Chondrocyte (in vitro differentiated cells): Measurements from ENCODE around the gene LONP1. TPM values are rescaled to one million over a fixed set of nuclear protein-coding genes. Genes with fewer than 3 reads are reported as not detected.
"Not testable (repeated sequence)": the region's sequence is repeated elsewhere in the genome, so short reads cannot be mapped to it uniquely, and the experiment has no call there.

Source experiments
- DNase-seq: peaks from one replicate; pipeline ENCODE4 v3.0.0; 2021; ENCODE audit warnings: mixed read lengths, low spot score
- H3K27ac Mint-ChIP-seq: one replicate; pipeline ENCODE4 v1.8.0; 2021; ENCODE audit warnings: mild to moderate bottlenecking, moderate library complexity, mixed read lengths; ENCODE audit not compliant: unreplicated experiment
- H3K27me3 Mint-ChIP-seq: 2 replicates; pipeline ENCODE4 v1.8.0; 2021; ENCODE audit warnings: low read depth, mixed read lengths
- H3K36me3 Mint-ChIP-seq: 2 replicates; pipeline ENCODE4 v1.8.0; 2021; ENCODE audit warnings: low read depth, mixed read lengths
- H3K4me1 Mint-ChIP-seq: 2 replicates; pipeline ENCODE4 v1.8.0; 2021; ENCODE audit warnings: low read depth, mild to moderate bottlenecking, mixed read lengths
- H3K4me3 Mint-ChIP-seq: one replicate; pipeline ENCODE4 v1.8.0; 2021; ENCODE audit warnings: mild to moderate bottlenecking, moderate library complexity, mixed read lengths; ENCODE audit not compliant: unreplicated experiment
- H3K9me3 Mint-ChIP-seq: 2 replicates; pipeline ENCODE4 v1.8.0; 2021; ENCODE audit warnings: low read depth, mixed read lengths
- total RNA-seq: library from RNA; stranded (reverse); gene quantifications from 3 replicates; pipeline ENCODE4 v1.2.1, GENCODE V29; 2021
- TF ChIP-seq, protein P1 (sequence below): fragments of 200-600 bp; sonication (generic); IDR thresholded peaks from 2 replicates; pipeline ENCODE4 v1.5.0; 2021; ENCODE audit warnings: antibody characterized with exemption, mild to moderate bottlenecking, moderate library complexity

The LONP1 gene
- total RNA-seq, 1 donor from 2014 or later: 116 TPM

DNA sequence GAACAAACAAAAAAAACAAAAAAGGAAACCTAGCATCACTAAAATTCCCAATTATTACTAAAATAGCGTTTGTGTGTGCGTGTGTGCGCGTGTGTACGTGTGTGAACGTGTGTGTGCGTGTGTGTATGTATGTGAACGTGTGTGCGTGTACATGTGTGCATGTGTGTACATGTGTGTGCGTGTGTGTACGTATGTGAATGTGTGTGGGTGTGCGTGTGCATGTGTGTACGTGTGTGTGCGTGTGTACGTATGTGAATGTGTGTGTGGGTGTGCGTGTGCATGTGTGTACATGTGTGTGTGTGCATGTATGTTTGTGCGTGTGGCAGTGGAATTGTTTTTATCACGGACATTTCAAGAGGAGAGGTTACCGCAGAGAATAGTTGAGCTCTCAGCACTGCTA lies 22.1 kb upstream of the LONP1 start:
- H3K36me3 Mint-ChIP-seq: no peaks in the 10 kb centered on the region
- no peaks in the 10 kb centered on the region for H3K9me3 Mint-ChIP-seq
- H3K27me3 Mint-ChIP-seq: peaks cover 25% of the 10 kb centered on the region
- no peak overlapping the region for H3K27ac Mint-ChIP-seq
- H3K4me3 Mint-ChIP-seq: no peak overlapping the region
- no peak for DNase-seq
- TF ChIP-seq, protein P1, sequence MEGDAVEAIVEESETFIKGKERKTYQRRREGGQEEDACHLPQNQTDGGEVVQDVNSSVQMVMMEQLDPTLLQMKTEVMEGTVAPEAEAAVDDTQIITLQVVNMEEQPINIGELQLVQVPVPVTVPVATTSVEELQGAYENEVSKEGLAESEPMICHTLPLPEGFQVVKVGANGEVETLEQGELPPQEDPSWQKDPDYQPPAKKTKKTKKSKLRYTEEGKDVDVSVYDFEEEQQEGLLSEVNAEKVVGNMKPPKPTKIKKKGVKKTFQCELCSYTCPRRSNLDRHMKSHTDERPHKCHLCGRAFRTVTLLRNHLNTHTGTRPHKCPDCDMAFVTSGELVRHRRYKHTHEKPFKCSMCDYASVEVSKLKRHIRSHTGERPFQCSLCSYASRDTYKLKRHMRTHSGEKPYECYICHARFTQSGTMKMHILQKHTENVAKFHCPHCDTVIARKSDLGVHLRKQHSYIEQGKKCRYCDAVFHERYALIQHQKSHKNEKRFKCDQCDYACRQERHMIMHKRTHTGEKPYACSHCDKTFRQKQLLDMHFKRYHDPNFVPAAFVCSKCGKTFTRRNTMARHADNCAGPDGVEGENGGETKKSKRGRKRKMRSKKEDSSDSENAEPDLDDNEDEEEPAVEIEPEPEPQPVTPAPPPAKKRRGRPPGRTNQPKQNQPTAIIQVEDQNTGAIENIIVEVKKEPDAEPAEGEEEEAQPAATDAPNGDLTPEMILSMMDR: no peak
- no peaks in the 10 kb centered on the region for H3K4me1 Mint-ChIP-seq

DNA sequence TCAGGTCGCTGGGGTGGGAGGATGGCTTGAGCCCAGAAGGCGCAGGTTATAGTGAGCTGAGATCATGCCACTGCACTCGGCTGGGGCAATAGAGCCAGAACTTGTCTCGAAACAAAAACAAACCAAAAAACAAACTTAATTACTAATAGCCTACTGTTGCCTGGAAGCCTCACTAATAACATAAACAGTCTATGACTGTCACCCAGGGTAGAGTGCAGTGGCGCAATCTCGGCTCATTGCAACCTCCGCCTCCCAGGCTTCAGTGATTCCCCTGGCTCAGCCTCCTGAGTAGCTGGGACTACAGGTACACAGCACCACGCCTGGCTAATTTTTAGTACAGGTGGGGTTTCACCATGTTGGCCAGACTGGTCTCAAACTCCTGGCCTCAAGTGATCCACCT lies 18.5 kb upstream of the LONP1 start:
- no peak overlapping the region for H3K27ac Mint-ChIP-seq
- no peak overlapping the region for H3K4me3 Mint-ChIP-seq
- no peaks in the 10 kb centered on the region for H3K36me3 Mint-ChIP-seq
- H3K9me3 Mint-ChIP-seq: no peaks in the 10 kb centered on the region
- peaks cover 11% of the 10 kb centered on the region for H3K27me3 Mint-ChIP-seq
- TF ChIP-seq, protein P1: no peak
- no peaks in the 10 kb centered on the region for H3K4me1 Mint-ChIP-seq
- no peak for DNase-seq

DNA sequence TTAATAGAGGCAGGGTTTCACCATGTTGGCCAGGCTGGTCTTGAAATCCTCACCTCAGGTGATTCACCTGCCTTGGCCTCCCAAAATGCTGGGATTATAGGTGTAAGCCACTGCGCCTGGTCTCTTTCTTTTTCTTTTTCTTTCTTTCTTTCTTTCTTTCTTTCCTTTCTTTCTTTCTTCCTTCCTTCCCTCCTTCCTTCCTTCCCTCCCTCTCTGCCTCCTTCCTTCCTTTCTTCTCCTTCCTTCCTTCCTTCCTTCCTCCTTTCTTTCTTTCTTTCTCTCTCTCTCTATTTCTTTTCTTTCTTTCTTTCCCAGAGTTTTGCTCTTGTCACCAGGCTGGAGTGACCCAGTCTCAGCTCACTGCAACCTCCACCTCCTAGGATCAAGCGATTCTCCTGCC lies 13.2 kb upstream of the LONP1 start:
- not testable (repeated sequence) for H3K27ac Mint-ChIP-seq, DNase-seq

DNA sequence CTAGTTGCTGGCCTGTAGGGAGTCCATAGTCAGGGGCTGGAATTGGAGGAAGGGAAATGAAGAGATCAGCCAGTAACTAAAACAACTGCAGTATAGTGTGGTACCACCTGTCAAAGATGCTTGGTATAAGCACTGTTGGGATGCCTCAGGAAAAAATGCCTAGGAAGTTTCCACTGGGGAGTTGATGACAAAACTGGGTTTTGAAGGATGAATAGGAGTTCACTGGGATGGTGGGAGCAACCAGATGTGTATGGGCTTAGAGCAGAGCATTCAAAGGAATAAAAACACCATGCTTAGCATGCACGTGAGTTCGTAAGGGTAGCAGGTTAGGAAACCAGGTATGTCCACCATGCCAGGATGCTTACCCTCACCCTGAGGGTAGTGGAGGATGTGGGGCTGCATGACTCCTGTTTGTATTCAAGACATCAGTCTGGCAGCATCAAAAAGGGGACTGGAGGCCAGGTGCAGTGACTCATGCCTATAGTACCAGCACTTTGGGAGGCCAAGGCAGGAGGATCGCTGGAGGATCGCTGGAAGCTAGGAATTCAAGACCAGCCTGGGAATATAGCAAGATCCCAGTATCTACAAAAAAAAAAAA lies 7.6 kb upstream of the LONP1 start:
- no peaks in the 10 kb centered on the region for H3K36me3 Mint-ChIP-seq

More for the DNA sequence above, 13.2 kb upstream of the LONP1 start:
- H3K27me3 Mint-ChIP-seq, H3K36me3 Mint-ChIP-seq, H3K4me3 Mint-ChIP-seq, H3K9me3 Mint-ChIP-seq, H3K4me1 Mint-ChIP-seq: not testable (repeated sequence)

DNA sequence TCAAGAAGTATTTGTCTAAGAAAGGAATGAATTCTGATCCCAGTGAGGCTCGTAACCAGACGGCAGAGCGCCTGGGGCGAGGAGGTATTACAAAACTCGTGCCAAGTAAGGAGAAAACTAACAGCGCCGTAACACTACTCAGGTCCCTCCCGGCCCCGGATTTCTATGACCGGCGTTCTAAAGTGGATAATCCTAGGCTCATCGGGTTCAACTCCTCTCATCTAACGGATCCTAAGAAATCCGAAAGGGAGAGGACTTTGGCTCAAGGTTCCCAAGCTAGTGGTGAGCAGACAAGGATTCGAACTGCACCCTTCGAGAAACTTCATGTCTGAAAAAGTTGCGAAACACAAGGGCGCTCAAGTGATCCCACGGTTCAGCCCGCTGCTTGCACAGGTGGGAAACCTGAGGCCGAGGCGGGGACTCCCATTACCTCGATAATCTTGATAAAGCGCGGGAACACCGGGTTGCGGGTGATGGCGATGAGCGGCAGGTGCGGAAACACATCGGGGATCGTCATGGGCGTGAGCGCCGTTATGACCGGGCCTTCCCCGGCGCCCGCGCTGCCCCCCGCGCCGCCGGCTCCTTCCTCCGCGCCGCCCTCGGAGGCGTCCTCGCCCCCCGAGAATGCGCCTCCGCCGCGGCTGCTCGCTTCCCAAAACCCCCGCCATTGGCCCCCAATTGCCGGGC lies 529 bp downstream of the LONP1 start:
- TF ChIP-seq, protein P1: no peak
- H3K4me1 Mint-ChIP-seq: peaks cover 36% of the 10 kb centered on the region
- no peak for DNase-seq
- H3K27me3 Mint-ChIP-seq: no peaks in the 10 kb centered on the region
- H3K36me3 Mint-ChIP-seq: no peaks in the 10 kb centered on the region
- H3K9me3 Mint-ChIP-seq: no peaks in the 10 kb centered on the region
- H3K4me3 Mint-ChIP-seq: peak overlapping the region; percentile 94
- peak overlapping the region; percentile 100 for H3K27ac Mint-ChIP-seq

More for the DNA sequence above, 7.6 kb upstream of the LONP1 start:
- TF ChIP-seq, protein P1: no peak
- H3K4me3 Mint-ChIP-seq: no peak overlapping the region
- H3K4me1 Mint-ChIP-seq: no peaks in the 10 kb centered on the region
- H3K27me3 Mint-ChIP-seq: peaks cover 5% of the 10 kb centered on the region
- H3K27ac Mint-ChIP-seq: no peak overlapping the region
- peaks cover 2% of the 10 kb centered on the region for H3K9me3 Mint-ChIP-seq
- DNase-seq: no peak
